ENCODE measurements around the gene RAPH1. TPM values are rescaled to one million over a fixed set of nuclear protein-coding genes. Genes with fewer than 3 reads are reported as not detected.

Gene RAPH1
- total RNA-seq, 1 experiment from 2014 or later = not detected

GRCh38 chr2:203574824-203575223 is 39.7 kb upstream of the RAPH1 start:
- H3K9ac ChIP-seq (ENCODE audit: low read length) = no peak overlapping the region
- no peak overlapping the region for H3K4me3 ChIP-seq (ENCODE audit: low read length)
- no peaks in the 10 kb centered on the region for H3K4me1 ChIP-seq (ENCODE audit: low read length)
- H4K20me1 ChIP-seq (ENCODE audit: insufficient read depth, low read depth, low read length) = no peaks in the 10 kb centered on the region
- no peak for DNase-seq
- no peaks in the 10 kb centered on the region for H3K36me3 ChIP-seq (ENCODE audit: insufficient read depth, low read length)
- H3K4me2 ChIP-seq (ENCODE audit: low read depth, low read length, poor library complexity, severe bottlenecking) = no peak overlapping the region
- no peak overlapping the region for H3K27ac ChIP-seq (ENCODE audit: low read length)
- no peaks in the 10 kb centered on the region for H3K27me3 ChIP-seq (ENCODE audit: low read length)
- no peaks in the 10 kb centered on the region for H3K9me2 ChIP-seq (replicated peaks; ENCODE audit: insufficient read depth, low read length)
- H2AFZ ChIP-seq (ENCODE audit: low read length) = no peak overlapping the region
- H3K79me2 ChIP-seq (ENCODE audit: low read length) = no peaks in the 10 kb centered on the region
- no peaks in the 10 kb centered on the region for H3K9me3 ChIP-seq (ENCODE audit: low read length)

GRCh38 chr2:203572316-203572715 is 37.2 kb upstream of the RAPH1 start:
- Histone ChIP-seq H2AFZ (ENCODE audit: low read length) (no peak overlapping the region), H3K27me3 (ENCODE audit: low read length) (no peaks in the 10 kb centered on the region), H3K9ac (ENCODE audit: low read length) (no peak overlapping the region), H3K4me1 (ENCODE audit: low read length) (no peaks in the 10 kb centered on the region), H3K79me2 (ENCODE audit: low read length) (no peaks in the 10 kb centered on the region), H3K4me3 (ENCODE audit: low read length) (no peak overlapping the region), H4K20me1 (ENCODE audit: insufficient read depth, low read depth, low read length) (no peaks in the 10 kb centered on the region), H3K36me3 (ENCODE audit: insufficient read depth, low read length) (no peaks in the 10 kb centered on the region), H3K9me2 (replicated peaks; ENCODE audit: insufficient read depth, low read length) (no peaks in the 10 kb centered on the region), H3K4me2 (ENCODE audit: low read depth, low read length, poor library complexity, severe bottlenecking) (no peak overlapping the region), H3K27ac (ENCODE audit: low read length) (no peak overlapping the region), H3K9me3 (ENCODE audit: low read length) (no peaks in the 10 kb centered on the region)
- DNase-seq = no peak

GRCh38 chr2:203569677-203570316 is 34.7 kb upstream of the RAPH1 start:
- no peak overlapping the region for H3K27ac ChIP-seq (ENCODE audit: low read length)
- H2AFZ ChIP-seq (ENCODE audit: low read length) = no peak overlapping the region
- no peaks in the 10 kb centered on the region for H3K36me3 ChIP-seq (ENCODE audit: insufficient read depth, low read length)
- DNase-seq = no peak
- H3K9me2 ChIP-seq (replicated peaks; ENCODE audit: insufficient read depth, low read length) = no peaks in the 10 kb centered on the region
- H4K20me1 ChIP-seq (ENCODE audit: insufficient read depth, low read depth, low read length) = no peaks in the 10 kb centered on the region
- H3K9me3 ChIP-seq (ENCODE audit: low read length) = no peaks in the 10 kb centered on the region
- no peak overlapping the region for H3K9ac ChIP-seq (ENCODE audit: low read length)
- no peak overlapping the region for H3K4me3 ChIP-seq (ENCODE audit: low read length)
- no peaks in the 10 kb centered on the region for H3K79me2 ChIP-seq (ENCODE audit: low read length)
- no peaks in the 10 kb centered on the region for H3K4me1 ChIP-seq (ENCODE audit: low read length)
- H3K4me2 ChIP-seq (ENCODE audit: low read depth, low read length, poor library complexity, severe bottlenecking) = no peak overlapping the region
- H3K27me3 ChIP-seq (ENCODE audit: low read length) = no peaks in the 10 kb centered on the region

GRCh38 chr2:203567691-203568090 is 32.6 kb upstream of the RAPH1 start:
- H3K9me3 ChIP-seq (ENCODE audit: low read length) = no peaks in the 10 kb centered on the region
- H3K4me3 ChIP-seq (ENCODE audit: low read length) = no peak overlapping the region
- no peaks in the 10 kb centered on the region for H3K9me2 ChIP-seq (replicated peaks; ENCODE audit: insufficient read depth, low read length)
- no peaks in the 10 kb centered on the region for H3K27me3 ChIP-seq (ENCODE audit: low read length)
- no peaks in the 10 kb centered on the region for H3K36me3 ChIP-seq (ENCODE audit: insufficient read depth, low read length)
- no peaks in the 10 kb centered on the region for H3K4me1 ChIP-seq (ENCODE audit: low read length)
- no peaks in the 10 kb centered on the region for H4K20me1 ChIP-seq (ENCODE audit: insufficient read depth, low read depth, low read length)
- H3K79me2 ChIP-seq (ENCODE audit: low read length) = no peaks in the 10 kb centered on the region
- no peak overlapping the region for H2AFZ ChIP-seq (ENCODE audit: low read length)
- H3K4me2 ChIP-seq (ENCODE audit: low read depth, low read length, poor library complexity, severe bottlenecking) = no peak overlapping the region
- DNase-seq = no peak
- H3K27ac ChIP-seq (ENCODE audit: low read length) = no peak overlapping the region
- no peak overlapping the region for H3K9ac ChIP-seq (ENCODE audit: low read length)

GRCh38 chr2:203566161-203566560 is 31.1 kb upstream of the RAPH1 start:
- no peak overlapping the region for H2AFZ ChIP-seq (ENCODE audit: low read length)
- H3K9me3 ChIP-seq (ENCODE audit: low read length) = no peaks in the 10 kb centered on the region
- no peaks in the 10 kb centered on the region for H4K20me1 ChIP-seq (ENCODE audit: insufficient read depth, low read depth, low read length)
- H3K36me3 ChIP-seq (ENCODE audit: insufficient read depth, low read length) = no peaks in the 10 kb centered on the region
- no peak overlapping the region for H3K4me2 ChIP-seq (ENCODE audit: low read depth, low read length, poor library complexity, severe bottlenecking)
- no peak for DNase-seq
- no peak overlapping the region for H3K27ac ChIP-seq (ENCODE audit: low read length)
- no peaks in the 10 kb centered on the region for H3K27me3 ChIP-seq (ENCODE audit: low read length)
- no peaks in the 10 kb centered on the region for H3K79me2 ChIP-seq (ENCODE audit: low read length)
- no peak overlapping the region for H3K4me3 ChIP-seq (ENCODE audit: low read length)
- no peak overlapping the region for H3K9ac ChIP-seq (ENCODE audit: low read length)
- no peaks in the 10 kb centered on the region for H3K9me2 ChIP-seq (replicated peaks; ENCODE audit: insufficient read depth, low read length)
- no peaks in the 10 kb centered on the region for H3K4me1 ChIP-seq (ENCODE audit: low read length)

GRCh38 chr2:203565076-203565475 is 30.0 kb upstream of the RAPH1 start:
- Histone ChIP-seq H3K27me3 (ENCODE audit: low read length) (no peaks in the 10 kb centered on the region), H4K20me1 (ENCODE audit: insufficient read depth, low read depth, low read length) (no peaks in the 10 kb centered on the region), H3K36me3 (ENCODE audit: insufficient read depth, low read length) (no peaks in the 10 kb centered on the region), H3K4me3 (ENCODE audit: low read length) (no peak overlapping the region), H3K79me2 (ENCODE audit: low read length) (no peaks in the 10 kb centered on the region), H3K4me2 (ENCODE audit: low read depth, low read length, poor library complexity, severe bottlenecking) (no peak overlapping the region), H3K9ac (ENCODE audit: low read length) (no peak overlapping the region), H3K9me3 (ENCODE audit: low read length) (no peaks in the 10 kb centered on the region), H3K9me2 (replicated peaks; ENCODE audit: insufficient read depth, low read length) (no peaks in the 10 kb centered on the region), H3K27ac (ENCODE audit: low read length) (no peak overlapping the region), H2AFZ (ENCODE audit: low read length) (no peak overlapping the region), H3K4me1 (ENCODE audit: low read length) (no peaks in the 10 kb centered on the region)
- DNase-seq = no peak

GRCh38 chr2:203562268-203562667 is 27.2 kb upstream of the RAPH1 start:
- Histone ChIP-seq H3K79me2 (ENCODE audit: low read length) (no peaks in the 10 kb centered on the region), H3K4me1 (ENCODE audit: low read length) (no peaks in the 10 kb centered on the region), H3K27ac (ENCODE audit: low read length) (no peak overlapping the region), H3K36me3 (ENCODE audit: insufficient read depth, low read length) (no peaks in the 10 kb centered on the region), H3K4me3 (ENCODE audit: low read length) (no peak overlapping the region), H3K4me2 (ENCODE audit: low read depth, low read length, poor library complexity, severe bottlenecking) (no peak overlapping the region), H2AFZ (ENCODE audit: low read length) (no peak overlapping the region), H3K9ac (ENCODE audit: low read length) (no peak overlapping the region), H3K9me2 (replicated peaks; ENCODE audit: insufficient read depth, low read length) (no peaks in the 10 kb centered on the region), H3K9me3 (ENCODE audit: low read length) (no peaks in the 10 kb centered on the region), H4K20me1 (ENCODE audit: insufficient read depth, low read depth, low read length) (no peaks in the 10 kb centered on the region), H3K27me3 (ENCODE audit: low read length) (no peaks in the 10 kb centered on the region)
- DNase-seq = no peak

GRCh38 chr2:203559641-203560040 is 24.5 kb upstream of the RAPH1 start:
- H3K9me3 ChIP-seq (ENCODE audit: low read length) = no peaks in the 10 kb centered on the region
- no peaks in the 10 kb centered on the region for H3K36me3 ChIP-seq (ENCODE audit: insufficient read depth, low read length)
- no peaks in the 10 kb centered on the region for H3K27me3 ChIP-seq (ENCODE audit: low read length)
- no peak overlapping the region for H3K4me3 ChIP-seq (ENCODE audit: low read length)
- no peak overlapping the region for H2AFZ ChIP-seq (ENCODE audit: low read length)
- H3K9me2 ChIP-seq (replicated peaks; ENCODE audit: insufficient read depth, low read length) = no peaks in the 10 kb centered on the region
- no peaks in the 10 kb centered on the region for H3K4me1 ChIP-seq (ENCODE audit: low read length)
- H3K9ac ChIP-seq (ENCODE audit: low read length) = no peak overlapping the region
- no peak overlapping the region for H3K4me2 ChIP-seq (ENCODE audit: low read depth, low read length, poor library complexity, severe bottlenecking)
- H3K27ac ChIP-seq (ENCODE audit: low read length) = no peak overlapping the region
- no peak for DNase-seq
- H3K79me2 ChIP-seq (ENCODE audit: low read length) = no peaks in the 10 kb centered on the region
- H4K20me1 ChIP-seq (ENCODE audit: insufficient read depth, low read depth, low read length) = no peaks in the 10 kb centered on the region

GRCh38 chr2:203553784-203554183 is 18.7 kb upstream of the RAPH1 start:
- H3K4me3 ChIP-seq (ENCODE audit: low read length) = no peak overlapping the region
- H3K9me2 ChIP-seq (replicated peaks; ENCODE audit: insufficient read depth, low read length) = no peaks in the 10 kb centered on the region
- H3K4me1 ChIP-seq (ENCODE audit: low read length) = no peaks in the 10 kb centered on the region
- no peak overlapping the region for H3K9ac ChIP-seq (ENCODE audit: low read length)
- H3K79me2 ChIP-seq (ENCODE audit: low read length) = no peaks in the 10 kb centered on the region
- no peak overlapping the region for H2AFZ ChIP-seq (ENCODE audit: low read length)
- no peaks in the 10 kb centered on the region for H3K36me3 ChIP-seq (ENCODE audit: insufficient read depth, low read length)
- DNase-seq = no peak
- no peak overlapping the region for H3K4me2 ChIP-seq (ENCODE audit: low read depth, low read length, poor library complexity, severe bottlenecking)
- no peaks in the 10 kb centered on the region for H3K9me3 ChIP-seq (ENCODE audit: low read length)
- no peaks in the 10 kb centered on the region for H3K27me3 ChIP-seq (ENCODE audit: low read length)
- no peak overlapping the region for H3K27ac ChIP-seq (ENCODE audit: low read length)
- no peaks in the 10 kb centered on the region for H4K20me1 ChIP-seq (ENCODE audit: insufficient read depth, low read depth, low read length)

Measured in Karpas-422 (cell line).